Activated T-cell treated with anti-CD3 and anti-CD28 coated beads, Interleukin-2, amount 50 U/mL, for 1 hour (primary cell): ENCODE data around the gene LRRTM4.
"Not testable (repeated sequence)": the region's sequence is repeated elsewhere in the genome, so short reads cannot be mapped to it uniquely, and the experiment has no call there.

Experiments used
- DNase-seq: peaks from one replicate; pipeline ENCODE4 v3.0.0-alpha.2; 2020

LRRTM4 gene

GRCh38 chr2:77309725-77310124 lies 212.5 kb downstream of the LRRTM4 start:
- DNase-seq = no peak

- no peak for DNase-seq
Observed at GRCh38 chr2:77301441-77301840, 220.7 kb downstream of the LRRTM4 start.

DNA sequence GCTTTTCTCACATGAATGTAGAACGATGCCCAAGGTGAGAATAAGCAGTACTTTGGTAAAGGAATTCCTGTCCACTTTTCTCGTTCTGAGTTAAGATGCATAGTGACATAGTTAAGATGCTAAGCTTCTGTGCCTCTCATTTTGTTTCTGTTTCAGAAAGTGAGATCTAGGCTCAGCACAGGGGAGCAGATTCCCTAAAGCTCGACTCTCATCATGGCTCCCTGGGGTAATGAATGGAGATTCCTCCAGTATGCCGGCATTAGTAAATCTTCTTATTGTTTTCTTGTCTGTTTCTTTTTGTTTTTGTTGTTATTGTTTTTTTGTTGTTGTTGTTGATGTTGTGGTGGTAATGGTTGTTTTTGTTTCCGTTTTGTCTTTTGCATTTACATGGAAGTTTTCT lies 225.4 kb downstream of the LRRTM4 start:
- DNase-seq = no peak

GRCh38 chr2:77294474-77294873 lies 227.7 kb downstream of the LRRTM4 start:
- DNase-seq = no peak

GRCh38 chr2:77284353-77284752 lies 237.8 kb downstream of the LRRTM4 start:
- DNase-seq = no peak

- no peak for DNase-seq
Observed at GRCh38 chr2:77271262-77271661, 250.9 kb downstream of the LRRTM4 start.

DNA sequence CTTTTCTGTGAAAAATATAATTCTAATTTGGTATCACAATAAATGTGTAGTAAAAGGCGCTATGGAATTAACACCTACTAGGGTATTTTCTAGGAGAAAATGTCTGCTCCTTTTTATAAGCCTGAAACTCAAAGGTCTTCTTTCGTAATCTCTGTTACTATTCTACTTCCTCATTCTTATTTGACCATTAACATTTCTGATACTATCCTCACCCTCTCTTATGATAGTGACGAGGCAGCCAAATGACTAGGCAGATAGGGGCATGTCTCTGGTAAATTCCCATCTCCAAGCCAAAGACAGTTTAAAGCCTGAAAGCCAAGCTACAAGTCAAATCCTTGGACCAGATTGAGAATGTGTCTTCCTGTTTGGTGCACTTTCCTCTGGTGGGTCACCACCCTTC lies 251.7 kb downstream of the LRRTM4 start:
- DNase-seq = no peak

GRCh38 chr2:77268626-77269025 lies 253.6 kb downstream of the LRRTM4 start:
- DNase-seq = no peak

DNA sequence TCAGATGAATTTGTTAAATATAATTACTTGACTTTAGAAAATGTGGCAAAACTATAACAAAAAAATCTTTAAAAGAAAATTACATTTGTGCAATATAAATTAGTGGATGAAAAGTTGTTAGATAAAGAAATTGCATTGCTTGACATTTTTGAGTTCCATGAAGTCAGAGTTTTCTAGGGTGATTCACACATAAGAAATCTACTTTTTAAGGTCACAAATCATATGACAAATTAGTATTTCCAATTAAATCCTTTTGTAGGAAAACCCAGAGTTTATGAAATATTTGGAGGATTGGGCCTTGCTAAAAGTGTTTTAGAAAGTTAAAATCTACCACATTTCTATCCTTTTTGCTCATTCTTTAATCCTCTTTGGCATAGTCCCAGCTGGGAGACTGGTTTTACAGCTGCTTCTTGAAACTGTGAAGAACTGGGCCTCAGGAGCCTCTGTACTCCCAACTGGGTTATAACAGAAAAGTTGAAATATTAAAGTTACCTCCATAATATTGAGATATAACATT lies 289.2 kb downstream of the LRRTM4 start:
- DNase-seq = no peak

- no peak for DNase-seq
Observed at GRCh38 chr2:77228391-77228790, 293.8 kb downstream of the LRRTM4 start.

- DNase-seq = no peak
Observed at GRCh38 chr2:77210725-77211124, 311.5 kb downstream of the LRRTM4 start.

GRCh38 chr2:77207331-77207730 lies 314.8 kb downstream of the LRRTM4 start:
- DNase-seq = no peak

GRCh38 chr2:77201755-77202154 lies 320.4 kb downstream of the LRRTM4 start:
- DNase-seq = no peak

GRCh38 chr2:77199411-77199810 lies 322.8 kb downstream of the LRRTM4 start:
- no peak for DNase-seq

- no peak for DNase-seq
Observed at GRCh38 chr2:77193858-77194448, 328.2 kb downstream of the LRRTM4 start.

GRCh38 chr2:77192811-77193289 lies 329.3 kb downstream of the LRRTM4 start:
- DNase-seq = no peak

- DNase-seq = no peak
Observed at GRCh38 chr2:77191665-77192064, 330.5 kb downstream of the LRRTM4 start.

GRCh38 chr2:77190721-77191346 lies 331.3 kb downstream of the LRRTM4 start:
- no peak for DNase-seq

GRCh38 chr2:77185052-77185451 lies 337.1 kb downstream of the LRRTM4 start:
- DNase-seq = no peak

- DNase-seq = no peak
Observed at GRCh38 chr2:77179297-77179696, 342.9 kb downstream of the LRRTM4 start.

GRCh38 chr2:77175266-77175780 lies 346.9 kb downstream of the LRRTM4 start:
- not testable (repeated sequence) for DNase-seq

- no peak for DNase-seq
Observed at GRCh38 chr2:77169426-77169825, 352.8 kb downstream of the LRRTM4 start.

DNA sequence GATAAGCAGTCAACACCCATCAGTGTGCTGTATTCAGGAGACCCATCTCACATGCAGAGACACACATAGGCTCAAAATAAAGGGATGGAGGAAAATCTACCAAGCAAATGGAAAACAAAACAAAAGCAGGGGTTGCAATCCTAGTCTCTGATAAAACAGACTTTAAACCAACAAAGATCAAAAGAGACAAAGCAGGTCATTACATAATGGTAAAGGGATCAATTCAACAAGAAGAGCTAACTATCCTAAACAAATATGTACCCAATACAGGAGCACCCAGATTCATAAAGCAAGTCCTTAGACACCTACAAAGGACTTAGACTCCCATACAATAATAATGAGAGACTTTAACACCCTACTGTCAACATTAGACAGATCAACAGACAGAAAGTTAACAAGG lies 358.2 kb downstream of the LRRTM4 start:
- not testable (repeated sequence) for DNase-seq

DNA sequence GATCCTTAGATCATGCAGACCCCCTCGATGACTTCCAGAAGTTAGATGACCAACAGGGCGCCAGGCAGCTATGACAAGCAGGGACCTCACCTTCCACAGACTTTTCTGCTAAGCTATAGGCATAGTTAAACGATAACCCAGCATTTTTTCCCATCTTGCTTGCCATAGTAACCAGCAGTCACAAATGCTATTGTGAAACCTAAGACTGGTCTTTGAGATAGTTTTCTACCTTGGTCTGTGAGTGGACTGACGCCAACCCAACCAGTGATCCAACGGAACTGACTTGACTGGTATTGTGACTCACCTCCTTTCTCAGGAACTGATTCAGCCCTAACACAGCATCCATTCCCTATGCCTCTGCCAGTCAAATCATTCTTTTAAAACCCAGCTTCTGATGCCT lies 361.2 kb downstream of the LRRTM4 start:
- DNase-seq = no peak
